GM19395 (cell line): ENCODE results near the gene CALHM3.
"Not testable (repeated sequence)": the region's sequence is repeated elsewhere in the genome, so short reads cannot be mapped to it uniquely, and the experiment has no call there.

Experiments used
- ATAC-seq: cut with Tn5 transposase; IDR thresholded peaks from one replicate; pipeline ENCODE4 v1.9.1; 2021; ENCODE audit warnings: mild to moderate bottlenecking, moderate library complexity; ENCODE audit not compliant: unreplicated experiment

The CALHM3 gene

GRCh38 chr10:103502849-103503660, 24.0 kb upstream of the CALHM3 start:
- ATAC-seq, result no peak

DNA sequence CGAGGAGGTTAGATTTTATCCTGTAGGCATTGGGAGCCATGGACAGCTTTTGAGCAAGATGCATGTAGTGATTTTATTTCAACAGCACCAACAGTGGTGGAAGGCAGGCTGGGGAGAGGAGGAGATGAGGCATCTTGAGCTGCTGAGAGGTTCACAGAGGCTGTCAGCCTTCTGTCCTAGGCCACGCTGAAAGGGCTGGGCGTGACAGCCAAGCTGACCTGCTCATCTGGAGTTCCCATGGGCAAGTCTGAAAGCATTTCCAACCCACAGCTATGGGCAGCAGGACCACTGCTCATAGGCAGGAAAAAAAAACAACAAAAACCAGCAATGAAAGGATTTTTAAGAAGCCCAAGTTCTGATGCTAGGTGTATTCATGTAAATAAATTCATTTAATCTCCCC, 22.1 kb upstream of the CALHM3 start:
- ATAC-seq, result no peak

DNA sequence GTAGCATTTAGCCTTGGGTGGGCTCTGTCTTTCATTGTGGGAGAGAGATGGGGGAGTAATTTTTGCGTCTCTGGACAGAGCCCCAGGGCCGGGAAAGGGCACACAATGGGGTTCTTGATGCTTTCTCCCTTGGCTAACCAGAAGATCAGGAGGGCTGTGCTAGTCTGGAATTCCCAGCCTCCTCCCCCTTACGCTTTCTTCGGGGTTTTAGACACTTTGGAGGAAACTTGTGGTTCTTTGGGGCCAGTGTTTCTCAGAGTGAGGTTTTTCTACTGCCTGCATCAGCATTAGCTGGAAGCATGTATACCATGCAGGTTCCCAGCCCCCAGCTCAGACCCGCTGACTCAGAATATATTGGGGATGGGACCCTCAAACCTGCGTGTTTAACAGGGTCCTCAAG, 21.4 kb upstream of the CALHM3 start:
- no peak for ATAC-seq

DNA sequence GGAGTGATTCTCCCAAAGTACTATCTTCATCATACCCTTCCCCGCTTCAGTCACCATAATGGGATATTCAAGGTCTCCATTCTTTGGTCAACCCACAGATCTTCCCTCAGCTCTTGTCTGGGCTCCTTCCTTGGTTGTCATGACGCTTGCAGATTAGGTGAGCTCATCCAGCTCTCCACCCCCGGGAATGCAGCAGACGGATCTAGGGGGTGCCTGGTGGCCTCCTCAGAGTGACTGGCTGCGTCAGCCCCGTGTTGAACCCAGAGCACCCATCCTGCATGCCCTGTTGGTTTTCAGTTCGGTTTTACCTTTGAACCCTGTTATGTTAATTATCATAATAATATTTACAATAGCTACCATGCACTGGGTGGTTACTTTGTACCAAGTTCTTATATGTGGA, 20.8 kb upstream of the CALHM3 start:
- no peak for ATAC-seq

DNA sequence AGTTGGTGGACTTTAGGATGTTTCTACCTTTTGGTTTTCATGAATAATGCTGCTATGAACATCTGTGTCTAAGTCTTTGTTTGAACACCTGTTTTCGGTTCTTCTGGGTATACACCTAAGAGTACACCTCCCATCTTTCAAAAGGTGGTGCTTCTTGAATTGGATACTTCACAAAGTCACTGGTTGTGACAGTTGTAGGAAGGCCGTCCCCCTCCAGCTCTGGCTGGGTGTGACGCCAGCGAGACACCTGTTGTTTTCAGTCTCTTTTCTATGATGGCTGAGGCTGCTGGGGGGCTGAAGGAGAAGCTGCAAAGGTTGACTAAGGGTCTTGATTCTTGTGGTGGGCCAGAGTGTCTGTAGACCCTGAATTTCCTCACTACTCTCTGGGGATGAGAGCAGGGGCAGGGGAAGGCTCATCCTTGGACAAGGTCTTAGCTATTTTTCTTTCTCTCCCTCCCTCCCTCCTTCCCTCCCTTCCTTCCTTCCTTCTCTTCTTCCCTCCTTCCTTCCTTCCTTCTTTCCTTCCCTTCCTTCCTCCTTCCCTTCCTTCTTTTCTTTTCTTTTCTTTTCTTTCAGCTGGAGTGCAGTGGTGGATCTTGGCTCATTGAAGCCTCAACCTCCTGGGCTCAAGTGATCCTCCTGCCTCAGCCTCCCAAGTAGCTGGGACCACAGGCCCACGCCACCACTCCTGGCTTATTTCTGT, 20.0 kb upstream of the CALHM3 start:
- no peak for ATAC-seq

GRCh38 chr10:103497161-103497915, 18.3 kb upstream of the CALHM3 start:
- no peak for ATAC-seq

GRCh38 chr10:103495321-103495720, 16.3 kb upstream of the CALHM3 start:
- ATAC-seq, result no peak

GRCh38 chr10:103493916-103494877, 15.2 kb upstream of the CALHM3 start:
- no peak for ATAC-seq

DNA sequence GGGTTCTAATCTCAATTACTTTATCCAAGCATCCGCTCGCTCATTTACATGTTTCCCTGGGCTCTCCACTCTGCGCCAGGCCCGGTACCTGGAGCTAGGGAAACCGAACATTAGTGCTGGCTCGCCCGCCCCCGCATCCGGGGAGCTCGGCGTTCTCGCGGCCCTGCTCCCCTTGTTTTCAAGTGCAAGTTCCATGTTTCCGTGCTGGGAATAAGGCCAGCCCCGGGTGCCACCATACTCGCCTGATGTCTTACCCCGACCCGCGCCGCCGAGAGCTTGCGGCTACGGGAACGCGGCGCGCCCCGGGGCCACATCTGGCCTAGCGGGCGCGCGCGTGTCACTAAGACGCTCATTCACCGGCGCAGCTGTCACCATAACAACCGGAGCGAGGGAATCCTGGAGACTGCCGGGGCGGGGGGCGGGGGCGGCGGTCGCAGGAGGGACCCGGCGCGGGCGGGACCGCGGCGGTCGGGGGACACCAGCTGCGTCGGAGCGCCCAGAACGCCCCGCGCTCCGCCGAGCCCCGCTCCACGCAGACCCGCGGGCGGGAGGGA, 14.4 kb upstream of the CALHM3 start, which contains the start of gene NEURL1:
TSS of gene NEURL1 (plus strand) at position 344 of the 554 bp plus-strand sequence. CDS start 683 bp downstream, outside the sequence.
- no peak for ATAC-seq

GRCh38 chr10:103492655-103493261, 13.7 kb upstream of the CALHM3 start:
- no peak for ATAC-seq

DNA sequence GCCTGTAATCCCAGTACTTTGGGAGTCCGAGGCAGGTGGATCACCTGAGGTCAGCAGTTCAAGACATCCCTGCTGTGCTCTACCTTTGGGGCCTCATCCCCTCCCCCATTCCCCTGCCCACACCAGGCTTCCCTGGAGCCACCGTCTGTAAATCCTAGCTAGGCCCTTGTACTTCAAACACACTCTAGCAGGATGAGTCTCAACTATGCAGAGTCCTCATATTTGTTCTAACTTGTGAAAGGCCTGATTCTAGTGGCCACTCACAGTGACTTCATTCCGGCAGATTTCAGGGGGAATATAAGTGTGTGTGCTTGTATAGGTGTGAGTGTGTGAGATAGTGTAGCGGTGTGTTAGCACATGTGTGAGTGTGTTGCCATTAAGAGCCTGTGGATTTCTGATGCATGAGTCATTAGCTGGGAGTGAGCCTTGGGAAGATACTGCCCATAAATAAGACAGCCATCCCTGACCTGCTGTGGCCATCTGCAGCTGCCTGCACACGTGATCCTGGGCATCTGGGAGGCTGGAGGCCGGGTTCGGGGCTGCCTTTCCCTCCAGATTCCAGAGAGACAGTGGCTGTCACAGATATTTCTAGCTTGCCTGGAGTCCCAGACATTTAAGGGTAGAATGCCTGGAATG, 12.8 kb upstream of the CALHM3 start:
- no peak for ATAC-seq

- ATAC-seq, result peak; percentile 10
Measured at GRCh38 chr10:103490986-103491314, 11.9 kb upstream of the CALHM3 start.

GRCh38 chr10:103487410-103487708, 8.3 kb upstream of the CALHM3 start:
- no peak for ATAC-seq

DNA sequence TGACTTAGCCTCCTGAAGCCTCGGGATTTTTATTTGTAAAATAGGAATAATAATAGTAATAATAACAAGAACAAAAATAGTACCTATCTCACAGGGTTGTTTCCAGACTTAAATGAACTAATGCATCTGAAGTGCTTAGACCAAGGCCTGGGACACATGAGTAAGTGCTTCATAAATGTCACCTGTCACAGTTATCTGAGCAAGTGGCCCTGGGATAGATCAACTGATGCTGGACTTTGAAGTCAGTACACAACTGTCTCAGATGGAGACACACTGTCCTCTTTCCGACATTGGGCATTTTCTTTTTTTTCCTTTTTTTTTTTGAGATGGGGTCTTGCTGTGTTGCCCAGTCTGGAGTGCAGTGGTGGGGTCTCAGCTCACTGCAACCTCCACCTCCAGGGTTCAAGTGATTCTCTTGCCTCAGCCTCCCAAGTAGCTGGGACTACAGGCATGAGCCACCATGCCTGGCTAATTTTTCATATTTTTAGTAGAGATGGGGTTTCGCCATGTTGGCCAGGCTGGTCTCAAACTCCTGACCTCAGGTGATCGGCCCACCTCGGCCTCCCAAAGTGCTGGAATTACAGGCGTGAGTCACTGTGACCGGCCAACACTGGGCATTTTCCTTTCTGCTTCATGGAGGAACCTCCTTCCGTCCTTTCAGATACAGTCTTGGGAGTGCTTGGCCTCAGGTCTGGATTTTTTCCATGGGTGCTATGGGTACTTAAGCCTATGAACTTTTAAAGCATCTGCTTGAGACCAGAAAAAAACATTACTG, 7.8 kb upstream of the CALHM3 start:
- ATAC-seq, result not testable (repeated sequence)

DNA sequence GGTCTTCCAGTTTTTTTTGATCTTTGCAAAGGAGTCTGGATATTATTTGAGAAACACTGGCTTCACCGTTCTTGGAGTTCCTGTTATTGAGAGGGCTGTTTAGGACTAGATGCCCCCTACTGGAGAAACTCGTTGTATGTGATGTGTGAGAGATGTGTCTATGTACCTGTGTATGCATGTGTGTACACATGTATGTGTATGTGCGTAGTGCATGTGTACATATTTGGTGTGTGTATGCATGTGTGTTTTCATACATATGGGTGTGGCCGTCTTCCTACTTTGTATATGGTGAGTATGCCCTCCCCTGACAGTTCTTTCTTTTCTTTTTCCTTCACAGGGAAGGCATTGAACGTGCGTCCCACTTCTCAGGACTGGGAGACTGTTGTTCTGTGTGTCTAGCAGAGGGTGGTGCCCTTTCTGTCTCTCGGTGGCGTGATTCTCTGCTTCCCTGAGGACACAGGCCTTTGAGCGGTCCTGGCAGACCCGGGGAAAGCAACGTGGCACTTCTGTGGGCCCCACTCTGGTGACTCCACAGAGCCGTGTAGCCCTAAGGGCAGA, 3.0 kb upstream of the CALHM3 start:
- ATAC-seq, result no peak

GRCh38 chr10:103480521-103480920, 1.5 kb upstream of the CALHM3 start:
- ATAC-seq, result no peak

- ATAC-seq, result no peak
Measured at GRCh38 chr10:103478671-103479070, 369 bp downstream of the CALHM3 start.

GRCh38 chr10:103476046-103476768, 2.8 kb downstream of the CALHM3 start:
- ATAC-seq, result no peak
